GM19025 (cell line): Measurements from ENCODE around the gene POLR3H.

Experiments
- ATAC-seq: cut with Tn5 transposase; IDR thresholded peaks from one replicate; pipeline ENCODE4 v1.9.1; 2021; ENCODE audit warnings: mild to moderate bottlenecking, low read depth, moderate library complexity; ENCODE audit not compliant: unreplicated experiment

The POLR3H gene

GRCh38 chr22:41491374-41492100, 52.7 kb downstream of the POLR3H start:
- ATAC-seq = no peak

- ATAC-seq = no peak
Observed at GRCh38 chr22:41488596-41489385, 55.5 kb downstream of the POLR3H start.

GRCh38 chr22:41488076-41488475, 56.2 kb downstream of the POLR3H start:
- ATAC-seq = no peak

GRCh38 chr22:41487037-41487935, 57.0 kb downstream of the POLR3H start:
- no peak for ATAC-seq

GRCh38 chr22:41485033-41485432, 59.2 kb downstream of the POLR3H start:
- no peak for ATAC-seq

GRCh38 chr22:41482319-41482935, 61.8 kb downstream of the POLR3H start:
- no peak for ATAC-seq

GRCh38 chr22:41481925-41482318, 62.3 kb downstream of the POLR3H start:
- no peak for ATAC-seq

- ATAC-seq = no peak
Observed at GRCh38 chr22:41481131-41481830, 63.0 kb downstream of the POLR3H start.

- ATAC-seq = no peak
Observed at GRCh38 chr22:41480397-41480735, 63.9 kb downstream of the POLR3H start.

GRCh38 chr22:41479671-41480396, 64.4 kb downstream of the POLR3H start:
- no peak for ATAC-seq

- ATAC-seq = no peak
Observed at GRCh38 chr22:41478891-41479521, 65.3 kb downstream of the POLR3H start.

GRCh38 chr22:41478473-41478872, 65.8 kb downstream of the POLR3H start:
- ATAC-seq = no peak
